ENCODE data around the gene SLC12A8. TPM values are rescaled to one million over a fixed set of nuclear protein-coding genes. Genes with fewer than 3 reads are reported as not detected.
A peak's percentile ranks its signal among the peaks of the same experiment; 100 is the strongest.

SLC12A8 gene
- total and polyA plus RNA-seq, 10 of the 15 experiments (the other 5 are each of a cell fraction or from before 2014, with no cell fraction given), result 2.5 to 71.6 (median 50.1) TPM

DNA sequence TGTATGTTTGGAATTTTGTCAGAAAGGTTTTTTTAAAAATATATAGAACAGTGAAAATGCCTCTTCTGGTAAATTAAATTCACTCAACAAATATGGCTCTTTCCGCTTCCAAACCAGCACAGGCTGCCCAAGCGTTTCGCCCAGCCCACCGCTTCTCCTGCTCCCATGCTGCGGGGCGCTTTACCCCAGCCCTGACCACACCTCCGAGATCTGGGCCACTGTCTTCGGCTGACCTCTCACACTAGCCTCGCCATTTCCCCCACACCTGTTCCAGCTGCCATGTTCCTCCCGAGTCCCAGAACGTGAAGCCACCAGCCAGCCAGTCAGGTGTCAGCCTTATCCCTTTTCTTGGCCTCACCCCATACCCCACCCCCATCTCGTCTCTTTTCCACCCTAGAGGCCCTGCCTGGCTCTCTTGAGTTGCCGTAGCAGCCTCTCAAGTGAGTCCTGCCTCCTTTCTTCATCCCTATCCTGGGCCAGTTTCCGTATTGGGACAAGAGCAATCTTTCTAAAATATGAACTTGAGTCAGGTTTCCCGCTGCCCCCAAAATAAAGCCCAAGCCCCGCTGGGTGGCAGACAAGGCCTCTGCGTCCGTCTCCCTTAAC, 46.5 kb downstream of the SLC12A8 start (continued):
- TF ChIP-seq, protein P1, sequence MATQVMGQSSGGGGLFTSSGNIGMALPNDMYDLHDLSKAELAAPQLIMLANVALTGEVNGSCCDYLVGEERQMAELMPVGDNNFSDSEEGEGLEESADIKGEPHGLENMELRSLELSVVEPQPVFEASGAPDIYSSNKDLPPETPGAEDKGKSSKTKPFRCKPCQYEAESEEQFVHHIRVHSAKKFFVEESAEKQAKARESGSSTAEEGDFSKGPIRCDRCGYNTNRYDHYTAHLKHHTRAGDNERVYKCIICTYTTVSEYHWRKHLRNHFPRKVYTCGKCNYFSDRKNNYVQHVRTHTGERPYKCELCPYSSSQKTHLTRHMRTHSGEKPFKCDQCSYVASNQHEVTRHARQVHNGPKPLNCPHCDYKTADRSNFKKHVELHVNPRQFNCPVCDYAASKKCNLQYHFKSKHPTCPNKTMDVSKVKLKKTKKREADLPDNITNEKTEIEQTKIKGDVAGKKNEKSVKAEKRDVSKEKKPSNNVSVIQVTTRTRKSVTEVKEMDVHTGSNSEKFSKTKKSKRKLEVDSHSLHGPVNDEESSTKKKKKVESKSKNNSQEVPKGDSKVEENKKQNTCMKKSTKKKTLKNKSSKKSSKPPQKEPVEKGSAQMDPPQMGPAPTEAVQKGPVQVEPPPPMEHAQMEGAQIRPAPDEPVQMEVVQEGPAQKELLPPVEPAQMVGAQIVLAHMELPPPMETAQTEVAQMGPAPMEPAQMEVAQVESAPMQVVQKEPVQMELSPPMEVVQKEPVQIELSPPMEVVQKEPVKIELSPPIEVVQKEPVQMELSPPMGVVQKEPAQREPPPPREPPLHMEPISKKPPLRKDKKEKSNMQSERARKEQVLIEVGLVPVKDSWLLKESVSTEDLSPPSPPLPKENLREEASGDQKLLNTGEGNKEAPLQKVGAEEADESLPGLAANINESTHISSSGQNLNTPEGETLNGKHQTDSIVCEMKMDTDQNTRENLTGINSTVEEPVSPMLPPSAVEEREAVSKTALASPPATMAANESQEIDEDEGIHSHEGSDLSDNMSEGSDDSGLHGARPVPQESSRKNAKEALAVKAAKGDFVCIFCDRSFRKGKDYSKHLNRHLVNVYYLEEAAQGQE (IDR thresholded peaks at IDR 0.05; ENCODE audit: low read depth, low read length), result no peak
- TF ChIP-seq LARP7 (IDR thresholded peaks at IDR 0.05) (no peak), CEBPB (IDR thresholded peaks at IDR 0.05; ENCODE audit: borderline replicate concordance in 1 of 2, low read depth in 2 of 2, low read length in 2 of 2) (no peak)

DNA sequence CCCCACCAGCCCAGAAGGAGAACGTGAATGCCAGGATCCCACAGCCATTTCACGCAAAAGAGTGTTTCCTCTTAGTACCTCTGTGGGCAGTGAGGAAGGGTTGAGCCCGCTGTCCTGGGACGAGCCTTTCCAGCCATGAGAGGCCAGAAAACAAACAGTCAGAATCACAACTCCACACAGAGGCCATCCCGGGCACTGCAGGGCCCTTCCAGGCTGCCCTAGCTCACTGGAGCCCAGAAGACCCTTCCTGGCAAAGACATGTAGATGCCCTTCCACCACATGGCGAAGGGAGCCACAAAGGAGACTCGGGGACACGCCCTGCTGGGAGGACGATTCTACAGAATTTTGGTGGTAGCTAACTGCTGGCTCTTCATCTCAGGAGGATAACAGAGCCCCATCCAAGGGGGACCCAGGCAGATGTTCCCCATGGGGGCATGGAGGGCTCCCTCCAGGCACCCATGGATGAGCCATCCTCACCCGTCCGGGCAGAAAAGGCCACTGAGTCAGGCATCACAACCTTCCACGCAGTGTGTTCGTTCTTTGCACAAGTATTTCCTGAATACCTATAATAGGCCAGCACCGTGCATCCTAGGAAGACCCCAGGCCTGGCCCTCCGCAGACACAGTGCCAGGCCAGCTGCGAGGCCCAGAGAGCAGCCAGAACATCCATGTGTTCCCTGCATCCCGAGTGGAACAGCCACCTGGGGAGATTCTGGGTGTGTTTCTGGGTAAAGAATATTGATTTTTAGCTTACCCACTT, 47.2 kb downstream of the SLC12A8 start:
- TF ChIP-seq RAD21 (IDR thresholded peaks at IDR 0.05; ENCODE audit: insufficient read depth, low read depth, low read length) (peak; percentile 57), YBX1 (IDR thresholded peaks at IDR 0.05) (no peak), KDM1A (IDR thresholded peaks at IDR 0.05; ENCODE audit: borderline replicate concordance) (no peak), ZNF207 (IDR thresholded peaks at IDR 0.05; ENCODE audit: borderline replicate concordance) (no peak), CREB1 (IDR thresholded peaks at IDR 0.05; ENCODE audit: low read depth) (no peak), HDAC6 (IDR thresholded peaks at IDR 0.05; ENCODE audit: unreplicated experiment) (no peak), SMC3 (IDR thresholded peaks at IDR 0.05; ENCODE audit: borderline replicate concordance, low read length) (peak; percentile 38; the same call in 1 of the 2 replicates)
- TF ChIP-seq, protein P2, sequence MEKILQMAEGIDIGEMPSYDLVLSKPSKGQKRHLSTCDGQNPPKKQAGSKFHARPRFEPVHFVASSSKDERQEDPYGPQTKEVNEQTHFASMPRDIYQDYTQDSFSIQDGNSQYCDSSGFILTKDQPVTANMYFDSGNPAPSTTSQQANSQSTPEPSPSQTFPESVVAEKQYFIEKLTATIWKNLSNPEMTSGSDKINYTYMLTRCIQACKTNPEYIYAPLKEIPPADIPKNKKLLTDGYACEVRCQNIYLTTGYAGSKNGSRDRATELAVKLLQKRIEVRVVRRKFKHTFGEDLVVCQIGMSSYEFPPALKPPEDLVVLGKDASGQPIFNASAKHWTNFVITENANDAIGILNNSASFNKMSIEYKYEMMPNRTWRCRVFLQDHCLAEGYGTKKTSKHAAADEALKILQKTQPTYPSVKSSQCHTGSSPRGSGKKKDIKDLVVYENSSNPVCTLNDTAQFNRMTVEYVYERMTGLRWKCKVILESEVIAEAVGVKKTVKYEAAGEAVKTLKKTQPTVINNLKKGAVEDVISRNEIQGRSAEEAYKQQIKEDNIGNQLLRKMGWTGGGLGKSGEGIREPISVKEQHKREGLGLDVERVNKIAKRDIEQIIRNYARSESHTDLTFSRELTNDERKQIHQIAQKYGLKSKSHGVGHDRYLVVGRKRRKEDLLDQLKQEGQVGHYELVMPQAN (conservative IDR thresholded peaks at IDR 0.05), result no peak
- TF ChIP-seq, protein P3, sequence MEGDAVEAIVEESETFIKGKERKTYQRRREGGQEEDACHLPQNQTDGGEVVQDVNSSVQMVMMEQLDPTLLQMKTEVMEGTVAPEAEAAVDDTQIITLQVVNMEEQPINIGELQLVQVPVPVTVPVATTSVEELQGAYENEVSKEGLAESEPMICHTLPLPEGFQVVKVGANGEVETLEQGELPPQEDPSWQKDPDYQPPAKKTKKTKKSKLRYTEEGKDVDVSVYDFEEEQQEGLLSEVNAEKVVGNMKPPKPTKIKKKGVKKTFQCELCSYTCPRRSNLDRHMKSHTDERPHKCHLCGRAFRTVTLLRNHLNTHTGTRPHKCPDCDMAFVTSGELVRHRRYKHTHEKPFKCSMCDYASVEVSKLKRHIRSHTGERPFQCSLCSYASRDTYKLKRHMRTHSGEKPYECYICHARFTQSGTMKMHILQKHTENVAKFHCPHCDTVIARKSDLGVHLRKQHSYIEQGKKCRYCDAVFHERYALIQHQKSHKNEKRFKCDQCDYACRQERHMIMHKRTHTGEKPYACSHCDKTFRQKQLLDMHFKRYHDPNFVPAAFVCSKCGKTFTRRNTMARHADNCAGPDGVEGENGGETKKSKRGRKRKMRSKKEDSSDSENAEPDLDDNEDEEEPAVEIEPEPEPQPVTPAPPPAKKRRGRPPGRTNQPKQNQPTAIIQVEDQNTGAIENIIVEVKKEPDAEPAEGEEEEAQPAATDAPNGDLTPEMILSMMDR (IDR thresholded peaks at IDR 0.05 in 2 of 3, conservative IDR thresholded peaks at IDR 0.05 in 1 of 3; ENCODE audit: control insufficient read depth in 2 of 3, extremely low read depth in 1 of 3, insufficient read depth in 1 of 3, low read depth in 3 of 3, low read length in 3 of 3), result peak; percentile 24 to 50 (median 45); a peak in 5 of 6 replicates
- peaks cover 17% of the 10 kb centered on the region for H3K4me1 ChIP-seq (ENCODE audit: control insufficient read depth, insufficient read depth, low read length)
- no peaks in the 10 kb centered on the region for H3K9me3 ChIP-seq (replicated peaks; ENCODE audit: control insufficient read depth, insufficient read depth, low read length)
- RAD21 ChIA-PET (ENCODE audit: unreplicated experiment), result interaction anchor here (1.2 to 2.0 kb wide), 3 partner anchors 170 to 238 kb away, joined by 3 to 11 read pairs (median 5); no protein-coding TSS in a partner anchor
- H3K27me3 ChIP-seq (replicated peaks in 1 of 2; ENCODE audit: control insufficient read depth in 2 of 2, insufficient read depth in 2 of 2, low read length in 1 of 2), result no peaks in the 10 kb centered on the region
- H3K9ac ChIP-seq (ENCODE audit: control insufficient read depth, insufficient read depth, low read length), result no peak overlapping the region
- no peaks in the 10 kb centered on the region for H3K36me3 ChIP-seq (ENCODE audit: control insufficient read depth in 2 of 2, insufficient read depth in 2 of 2, low read length in 1 of 2)
- CTCF ChIA-PET, result interaction anchor here (0.9 to 2.2 kb wide), 5 partner anchors 15 to 238 kb away, joined by 3 to 5 read pairs (median 4); no protein-coding TSS in a partner anchor
- H3K4me3 ChIP-seq, result no peak overlapping the region
- intact Hi-C loops (cut with micrococcal nuclease; ENCODE audit: unreplicated experiment) (loop anchor here (10.0 kb wide), 1 partner anchor 241 kb away; no protein-coding TSS in a partner anchor), in situ Hi-C loops (cut with MboI) (no loop called here)
- H3K27ac ChIP-seq (ENCODE audit: control insufficient read depth, insufficient read depth), result no peak overlapping the region
- POLR2A ChIA-PET, result no interaction called here
- no peak for DNase-seq (ENCODE audit: low read depth, low spot score)
- BruUV-seq (replicated peaks), result no TSS peak
- FAIRE-seq, result no peak
- no peaks in the 10 kb centered on the region for H3K79me2 ChIP-seq (ENCODE audit: control insufficient read depth, insufficient read depth, low read length)
- WGBS (ENCODE audit: insufficient coverage, insufficient replicate concordance, low lambda C conversion rate, missing lambda C conversion rate), result 87% methylated on average over 17 of the region's 17 CpGs
- no peak overlapping the region for H3K4me2 ChIP-seq (ENCODE audit: control insufficient read depth, insufficient read depth)
- H4K20me1 ChIP-seq (ENCODE audit: control insufficient read depth, insufficient read depth), result no peaks in the 10 kb centered on the region
- peak; percentile 78 for ATAC-seq
- no peak overlapping the region for H2AFZ ChIP-seq (ENCODE audit: control insufficient read depth, low read depth, low read length)
- SMC1A ChIA-PET (ENCODE audit: uncharacterized antibody, unreplicated experiment), result interaction anchor here (1.3 to 1.8 kb wide), 3 partner anchors 111 to 236 kb away, joined by 3 to 10 read pairs (median 3); no protein-coding TSS in a partner anchor
